Measurements from ENCODE around the gene ALPK3. TPM values are rescaled to one million over a fixed set of nuclear protein-coding genes. Genes with fewer than 3 reads are reported as not detected.

Gene ALPK3
- polyA plus RNA-seq, 1 donor from 2014 or later = not detected

GRCh38 chr15:84908564-84908963 lies 91.4 kb downstream of the ALPK3 start:
- H3K4me3 ChIP-seq (ENCODE audit: low read length) = no peak overlapping the region
- no peak overlapping the region for H2AFZ ChIP-seq (ENCODE audit: low read depth, low read length)
- no peaks in the 10 kb centered on the region for H3K79me2 ChIP-seq (replicated peaks; ENCODE audit: insufficient read depth, low read length)
- no peaks in the 10 kb centered on the region for H3K9me3 ChIP-seq (ENCODE audit: low read length)
- no peaks in the 10 kb centered on the region for H3K36me3 ChIP-seq (ENCODE audit: insufficient read depth, low read length)
- H3K27me3 ChIP-seq (ENCODE audit: insufficient read depth, low read depth, low read length) = no peaks in the 10 kb centered on the region
- H4K20me1 ChIP-seq (ENCODE audit: insufficient read depth) = no peaks in the 10 kb centered on the region
- TF ChIP-seq MXI1 (conservative IDR thresholded peaks at IDR 0.05; ENCODE audit: poor library complexity, severe bottlenecking) (no peak), CTCF (IDR thresholded peaks at IDR 0.05; ENCODE audit: poor library complexity, severe bottlenecking) (no peak), RAD21 (conservative IDR thresholded peaks at IDR 0.05) (no peak), TAF1 (IDR thresholded peaks at IDR 0.05; ENCODE audit: low read depth) (no peak), POLR2AphosphoS5 (IDR thresholded peaks at IDR 0.05) (no peak), EP300 (conservative IDR thresholded peaks at IDR 0.05; ENCODE audit: poor library complexity, severe bottlenecking) (no peak), EZH2 (IDR thresholded peaks at IDR 0.05; ENCODE audit: borderline replicate concordance, insufficient read depth, low read length, poor library complexity, severe bottlenecking) (no peak), SMC3 (conservative IDR thresholded peaks at IDR 0.05; ENCODE audit: poor library complexity) (no peak), REST (IDR thresholded peaks at IDR 0.05; ENCODE audit: borderline replicate concordance) (no peak)
- no peak overlapping the region for H3K27ac ChIP-seq (ENCODE audit: low read length)
- no peaks in the 10 kb centered on the region for H3F3A ChIP-seq (ENCODE audit: insufficient read depth, low read length, poor library complexity, severe bottlenecking)
- H3K4me2 ChIP-seq (ENCODE audit: low read length) = no peak overlapping the region
- H3K9ac ChIP-seq (ENCODE audit: low read length) = no peak overlapping the region
- H3K9me2 ChIP-seq (ENCODE audit: insufficient read depth, low read length) = no peaks in the 10 kb centered on the region

- H4K20me1 ChIP-seq (ENCODE audit: insufficient read depth) = no peaks in the 10 kb centered on the region
- H2AFZ ChIP-seq (ENCODE audit: low read depth, low read length) = no peak overlapping the region
- H3K4me2 ChIP-seq (ENCODE audit: low read length) = no peak overlapping the region
- H3K27me3 ChIP-seq (ENCODE audit: insufficient read depth, low read depth, low read length) = no peaks in the 10 kb centered on the region
- H3K9me2 ChIP-seq (ENCODE audit: insufficient read depth, low read length) = no peaks in the 10 kb centered on the region
- TF ChIP-seq MXI1 (conservative IDR thresholded peaks at IDR 0.05; ENCODE audit: poor library complexity, severe bottlenecking) = no peak
- TF ChIP-seq EP300 (conservative IDR thresholded peaks at IDR 0.05; ENCODE audit: poor library complexity, severe bottlenecking) = no peak
- TF ChIP-seq REST (IDR thresholded peaks at IDR 0.05; ENCODE audit: borderline replicate concordance) = no peak
- no peak for TF ChIP-seq POLR2AphosphoS5 (IDR thresholded peaks at IDR 0.05)
- TF ChIP-seq TAF1 (IDR thresholded peaks at IDR 0.05; ENCODE audit: low read depth) = no peak
- no peak for TF ChIP-seq RAD21 (conservative IDR thresholded peaks at IDR 0.05)
- TF ChIP-seq SMC3 (conservative IDR thresholded peaks at IDR 0.05; ENCODE audit: poor library complexity) = no peak
- no peak for TF ChIP-seq EZH2 (IDR thresholded peaks at IDR 0.05; ENCODE audit: borderline replicate concordance, insufficient read depth, low read length, poor library complexity, severe bottlenecking)
- TF ChIP-seq CTCF (IDR thresholded peaks at IDR 0.05; ENCODE audit: poor library complexity, severe bottlenecking) = no peak
- no peaks in the 10 kb centered on the region for H3K79me2 ChIP-seq (replicated peaks; ENCODE audit: insufficient read depth, low read length)
- H3K9ac ChIP-seq (ENCODE audit: low read length) = no peak overlapping the region
- H3K36me3 ChIP-seq (ENCODE audit: insufficient read depth, low read length) = no peaks in the 10 kb centered on the region
- H3K27ac ChIP-seq (ENCODE audit: low read length) = no peak overlapping the region
- no peak overlapping the region for H3K4me3 ChIP-seq (ENCODE audit: low read length)
- no peaks in the 10 kb centered on the region for H3K9me3 ChIP-seq (ENCODE audit: low read length)
- H3F3A ChIP-seq (ENCODE audit: insufficient read depth, low read length, poor library complexity, severe bottlenecking) = no peaks in the 10 kb centered on the region
Observed at GRCh38 chr15:84909029-84909428, 91.9 kb downstream of the ALPK3 start.
